GM21576 (cell line): ENCODE measurements around the gene LENG8.
"Not testable (repeated sequence)": the region's sequence is repeated elsewhere in the genome, so short reads cannot be mapped to it uniquely, and the experiment has no call there.

Experiments
- ATAC-seq: cut with Tn5 transposase; IDR thresholded peaks from one replicate; pipeline ENCODE4 v1.9.1; 2021; ENCODE audit warnings: mild to moderate bottlenecking, moderate library complexity; ENCODE audit not compliant: unreplicated experiment

The LENG8 gene

GRCh38 chr19:54509200-54509940 is 60.4 kb downstream of the LENG8 start:
- ATAC-seq = not testable (repeated sequence)
